Hematopoietic multipotent progenitor cell treated with erythropoietin and hydrocortisone succinate and interleukin-3 and kit ligand, for 15 days (in vitro differentiated cells): ENCODE results near the gene EIPR1.
A peak's percentile ranks its signal among the peaks of the same experiment; 100 is the strongest.
"Not testable (repeated sequence)": the region's sequence is repeated elsewhere in the genome, so short reads cannot be mapped to it uniquely, and the experiment has no call there.

ENCODE experiments used
- DNase-seq: peaks from one replicate; pipeline ENCODE4 v3.0.0-alpha.2; 2015; ENCODE audit warnings: low spot score

EIPR1 gene

GRCh38 chr2:3403587-3404334 is 26.1 kb upstream of the EIPR1 start:
- DNase-seq, result no peak

GRCh38 chr2:3399829-3400228 is 22.2 kb upstream of the EIPR1 start:
- no peak for DNase-seq

- no peak for DNase-seq
Measured at GRCh38 chr2:3399381-3399780, 21.8 kb upstream of the EIPR1 start.

GRCh38 chr2:3398857-3399256 is 21.2 kb upstream of the EIPR1 start:
- DNase-seq, result no peak

DNA sequence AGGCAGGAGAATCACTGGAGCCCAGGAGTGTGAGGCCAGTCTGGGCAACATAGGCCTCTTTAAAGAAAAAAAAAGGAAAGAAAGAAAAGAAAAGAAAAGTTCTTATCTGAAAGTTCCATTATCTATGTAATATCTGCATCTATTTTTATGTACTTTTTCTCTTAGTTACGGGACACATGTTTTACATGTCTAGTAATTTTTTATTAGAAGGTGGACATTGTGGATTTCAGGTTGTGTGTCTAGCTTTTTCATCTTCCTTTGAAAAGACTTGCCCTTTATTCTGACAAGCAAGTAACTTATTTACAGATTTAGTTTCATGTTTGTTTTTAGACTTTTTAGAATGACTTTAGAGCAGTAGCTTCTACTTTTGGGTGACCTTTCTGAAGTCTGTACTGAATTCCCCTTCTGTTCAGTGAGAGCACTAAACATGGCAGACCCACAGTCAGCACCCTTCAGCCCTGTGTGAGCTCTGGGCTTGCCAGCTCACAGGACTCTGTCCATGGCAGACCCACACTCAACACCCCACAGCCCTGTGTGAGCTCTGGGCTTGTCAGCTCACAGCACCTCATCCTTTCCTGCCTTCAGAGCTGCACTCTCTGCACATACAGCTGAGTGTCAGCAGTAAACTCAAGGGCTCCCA is 19.4 kb upstream of the EIPR1 start:
- no peak for DNase-seq

- no peak for DNase-seq
Measured at GRCh38 chr2:3392216-3392615, 14.6 kb upstream of the EIPR1 start.

GRCh38 chr2:3390041-3390440 is 12.4 kb upstream of the EIPR1 start:
- no peak for DNase-seq

- no peak for DNase-seq
Measured at GRCh38 chr2:3389193-3389592, 11.6 kb upstream of the EIPR1 start.

DNA sequence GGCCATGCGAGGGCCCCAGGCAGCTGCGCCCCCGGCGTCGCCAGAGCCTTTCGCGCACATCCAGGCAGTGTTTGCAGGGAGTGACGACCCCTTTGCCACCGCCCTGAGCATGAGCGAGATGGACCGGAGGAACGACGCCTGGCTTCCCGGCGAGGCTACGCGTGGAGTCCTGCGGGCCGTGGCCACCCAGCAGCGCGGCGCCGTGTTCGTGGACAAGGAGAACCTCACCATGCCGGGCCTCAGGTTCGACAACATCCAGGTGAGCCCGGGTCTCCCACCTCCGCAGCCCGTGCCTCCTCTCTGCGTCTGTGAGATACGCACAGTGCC is 10.8 kb upstream of the EIPR1 start:
- no peak for DNase-seq

DNA sequence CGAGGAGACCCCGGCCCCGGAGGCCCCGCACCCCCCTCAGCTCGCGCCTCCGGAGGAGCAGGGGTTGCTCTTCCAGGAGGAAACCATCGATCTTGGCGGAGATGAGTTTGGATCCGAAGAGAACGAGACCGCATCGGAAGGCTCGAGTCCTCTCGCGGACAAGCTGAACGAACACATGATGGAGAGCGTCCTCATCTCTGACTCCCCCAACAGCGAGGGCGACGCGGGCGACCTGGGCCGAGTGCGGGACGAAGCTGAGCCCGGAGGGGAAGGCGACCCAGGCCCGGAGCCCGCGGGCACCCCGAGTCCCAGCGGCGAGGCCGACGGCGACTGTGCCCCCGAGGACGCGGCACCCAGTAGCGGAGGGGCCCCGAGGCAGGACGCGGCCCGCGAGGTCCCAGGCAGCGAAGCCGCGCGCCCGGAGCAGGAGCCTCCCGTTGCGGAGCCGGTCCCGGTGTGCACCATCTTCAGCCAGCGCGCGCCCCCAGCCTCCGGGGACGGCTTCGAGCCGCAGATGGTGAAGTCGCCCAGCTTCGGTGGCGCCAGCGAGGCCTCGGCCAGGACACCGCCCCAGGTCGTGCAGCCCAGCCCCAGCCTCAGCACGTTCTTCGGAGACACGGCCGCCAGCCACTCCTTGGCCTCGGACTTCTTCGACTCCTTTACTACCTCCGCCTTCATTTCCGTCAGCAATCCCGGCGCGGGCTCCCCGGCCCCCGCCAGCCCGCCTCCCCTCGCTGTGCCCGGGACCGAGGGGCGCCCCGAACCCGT is 10.2 kb upstream of the EIPR1 start:
- DNase-seq, result no peak

GRCh38 chr2:3387011-3387410 is 9.4 kb upstream of the EIPR1 start:
- DNase-seq, result no peak

GRCh38 chr2:3386448-3386958 is 8.9 kb upstream of the EIPR1 start:
- no peak for DNase-seq

- peak; percentile 91 for DNase-seq
Measured at GRCh38 chr2:3379647-3380534, 2.3 kb upstream of the EIPR1 start, which contains the start of gene TRAPPC12. TSS of gene TRAPPC12 (plus strand) at chr2:3379694. CDS start at chr2:3387624, 7,930 bp downstream.

GRCh38 chr2:3379339-3379646 is 1.7 kb upstream of the EIPR1 start:
- no peak for DNase-seq

DNA sequence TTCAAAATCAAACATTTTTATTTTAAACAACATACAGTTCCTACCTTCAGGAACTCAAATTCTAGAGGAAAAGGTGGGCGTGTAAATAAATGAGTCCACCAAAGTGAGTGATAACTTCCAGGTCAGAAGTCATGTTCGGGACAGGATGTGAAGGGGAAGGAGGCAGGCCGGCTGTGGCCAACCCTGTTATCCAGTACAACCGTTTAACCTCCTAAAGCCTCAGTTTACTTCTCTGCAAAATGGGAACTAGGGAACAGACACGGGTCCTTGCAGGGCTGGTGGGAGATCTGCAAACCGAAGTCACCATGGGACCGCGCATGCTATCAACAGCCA is 373 bp downstream of the EIPR1 start:
- peak; percentile 22 for DNase-seq

DNA sequence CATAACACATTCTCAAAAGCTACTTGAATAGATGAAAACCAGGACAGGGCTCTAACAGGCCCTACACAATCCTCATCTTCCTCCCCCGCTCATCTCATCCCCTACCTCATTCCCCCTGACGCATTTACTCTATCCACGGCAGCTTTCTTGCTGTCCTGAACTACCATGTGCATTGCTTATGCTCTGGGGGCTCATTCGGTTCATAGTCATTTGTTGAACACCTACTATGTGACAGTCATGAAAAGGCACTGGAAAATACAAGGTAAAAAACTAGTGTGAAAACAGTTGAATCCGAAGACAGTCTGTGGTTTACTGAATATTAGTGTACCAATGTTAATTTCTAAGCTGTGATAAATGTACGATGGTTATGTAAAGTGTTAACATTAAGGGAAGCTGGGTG is 797 bp downstream of the EIPR1 start:
- no peak for DNase-seq

DNA sequence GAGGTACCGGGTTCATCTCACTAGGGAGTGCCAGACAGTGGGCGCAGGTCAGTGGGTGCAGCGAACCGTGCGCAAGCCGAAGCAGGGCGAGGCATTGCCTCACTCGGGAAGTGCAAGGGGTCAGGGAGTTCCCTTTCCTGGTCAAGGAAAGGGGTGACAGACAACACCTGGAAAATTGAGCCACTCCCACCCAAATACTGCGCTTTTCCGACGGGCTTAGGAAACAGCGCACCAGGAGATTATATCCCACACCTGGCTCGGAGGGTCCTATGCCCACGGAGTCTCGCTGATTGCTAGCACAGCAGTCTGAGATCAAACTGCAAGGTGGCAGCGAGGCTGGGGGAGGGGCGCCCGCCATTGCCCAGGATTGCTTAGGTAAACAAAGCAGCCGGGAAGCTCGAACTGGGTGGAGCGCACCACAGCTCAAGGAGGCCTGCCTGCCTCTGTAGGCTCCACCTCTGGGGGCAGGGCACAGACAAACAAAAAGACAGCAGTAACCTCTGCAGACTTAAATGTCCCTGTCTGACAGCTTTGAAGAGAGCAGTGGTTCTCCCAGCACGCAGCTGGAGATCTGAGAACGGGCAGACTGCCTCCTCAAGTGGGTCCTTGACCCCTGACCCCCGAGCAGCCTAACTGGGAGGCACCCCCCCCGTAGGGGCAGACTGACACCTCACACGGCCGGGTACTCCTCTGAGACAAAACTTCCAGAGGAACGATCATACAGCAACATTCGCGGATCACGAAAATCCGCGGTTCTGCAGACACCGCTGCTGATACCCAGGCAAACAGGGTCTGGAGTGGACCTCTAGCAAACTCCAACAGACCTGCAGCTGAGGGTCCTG is 8.1 kb downstream of the EIPR1 start:
- DNase-seq, result not testable (repeated sequence)

DNA sequence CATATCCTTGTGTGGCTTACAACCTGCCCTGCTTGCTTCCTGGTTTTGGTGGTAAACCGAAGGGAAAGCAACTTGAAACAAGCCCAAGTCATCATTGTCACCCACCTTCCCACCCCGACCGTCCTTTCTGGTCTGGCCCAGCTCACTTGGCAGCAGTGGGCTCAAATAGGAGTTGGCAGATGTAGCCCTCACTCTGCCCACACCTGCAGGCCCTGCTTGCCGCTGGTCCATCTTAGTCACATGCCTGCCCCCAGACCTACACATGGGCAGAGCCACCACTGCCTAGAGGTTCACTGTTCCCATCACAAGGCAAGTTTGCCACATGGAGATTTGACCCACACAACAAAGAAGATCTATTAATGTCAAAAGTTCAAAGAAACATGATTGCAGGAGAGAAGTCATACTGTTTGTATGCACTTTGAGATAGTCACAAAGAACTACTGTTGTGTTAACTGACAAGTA is 9.3 kb downstream of the EIPR1 start:
- no peak for DNase-seq

DNA sequence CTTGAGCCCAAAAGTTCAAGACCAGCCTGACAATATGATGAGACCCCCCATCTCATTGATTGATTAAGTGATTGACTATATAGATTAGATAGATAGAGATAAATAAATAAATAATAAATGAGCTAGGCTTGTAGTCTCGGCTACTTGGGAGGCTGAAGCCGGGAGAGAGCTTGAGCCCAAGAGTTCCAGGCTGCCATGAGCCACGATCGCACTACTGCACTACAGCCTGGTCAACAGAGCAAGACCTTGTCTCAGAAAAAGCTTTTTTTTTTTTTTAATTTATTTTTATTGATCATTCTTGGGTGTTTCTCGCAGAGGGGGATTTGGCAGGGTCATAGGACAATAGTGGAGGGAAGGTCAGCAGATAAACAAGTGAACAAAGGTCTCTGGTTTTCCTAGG is 12.4 kb downstream of the EIPR1 start:
- DNase-seq, result no peak

DNA sequence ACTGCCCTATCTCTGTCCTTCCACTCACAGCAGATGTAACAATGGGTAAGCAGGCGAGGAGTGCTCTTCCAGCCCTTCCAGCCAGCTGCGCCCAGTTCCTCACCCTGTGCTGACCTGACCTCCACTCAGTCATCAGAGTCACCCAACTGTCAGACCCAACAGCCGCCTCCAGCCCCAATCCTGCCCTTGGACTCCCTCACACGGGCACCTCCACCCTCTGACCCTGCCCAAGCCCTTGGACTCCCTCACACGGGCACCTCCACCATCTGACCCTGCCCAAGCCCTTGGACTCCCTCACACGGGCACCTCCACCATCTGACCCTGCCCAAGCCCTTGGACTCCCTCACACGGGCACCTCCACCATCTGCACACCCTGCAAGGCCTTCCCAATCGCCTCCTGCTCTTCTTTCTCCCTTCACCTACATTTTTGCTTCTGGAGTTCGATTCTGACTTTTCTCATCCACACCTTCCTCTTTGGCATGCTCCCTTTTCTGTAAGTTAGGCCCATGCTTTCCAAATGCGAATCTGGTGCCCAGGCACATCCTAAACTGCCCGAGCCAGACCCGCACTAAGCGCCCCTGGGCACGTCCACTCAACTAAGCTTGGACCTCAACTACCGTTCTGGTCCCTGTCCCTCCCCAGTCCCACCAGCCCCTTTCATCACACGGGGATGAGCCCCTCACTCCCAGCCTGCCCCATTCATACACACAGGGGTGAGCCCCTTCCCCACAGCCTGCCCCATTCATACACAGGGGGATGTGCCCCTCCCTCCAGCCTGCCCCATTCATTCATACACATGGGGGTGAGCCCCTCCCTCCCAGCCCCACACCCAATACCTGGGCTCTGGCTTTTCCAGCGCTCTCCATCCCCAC is 15.9 kb downstream of the EIPR1 start:
- DNase-seq, result no peak
